ENCODE results near the gene FGD5.

The FGD5 gene

DNA sequence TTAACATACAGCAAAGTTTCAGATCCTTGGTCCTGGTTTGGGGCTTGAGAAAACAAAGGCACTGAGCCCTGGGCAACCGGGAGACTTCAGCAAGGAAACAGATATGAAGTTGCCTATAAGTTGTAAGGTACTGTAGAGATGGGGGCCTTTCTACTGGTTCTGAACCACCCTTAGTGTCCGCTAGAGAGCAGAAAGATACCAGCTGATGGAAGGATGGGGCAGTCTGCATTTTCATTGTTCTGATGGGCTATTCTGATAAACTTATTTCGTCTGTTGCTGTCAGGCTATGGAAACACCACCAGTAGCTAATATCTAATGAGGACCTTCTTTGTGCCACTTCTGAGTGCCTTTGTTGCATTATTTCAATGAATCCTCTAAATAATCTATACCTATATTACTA, 38.7 kb downstream of the FGD5 start:
- no peak for DNase-seq

DNA sequence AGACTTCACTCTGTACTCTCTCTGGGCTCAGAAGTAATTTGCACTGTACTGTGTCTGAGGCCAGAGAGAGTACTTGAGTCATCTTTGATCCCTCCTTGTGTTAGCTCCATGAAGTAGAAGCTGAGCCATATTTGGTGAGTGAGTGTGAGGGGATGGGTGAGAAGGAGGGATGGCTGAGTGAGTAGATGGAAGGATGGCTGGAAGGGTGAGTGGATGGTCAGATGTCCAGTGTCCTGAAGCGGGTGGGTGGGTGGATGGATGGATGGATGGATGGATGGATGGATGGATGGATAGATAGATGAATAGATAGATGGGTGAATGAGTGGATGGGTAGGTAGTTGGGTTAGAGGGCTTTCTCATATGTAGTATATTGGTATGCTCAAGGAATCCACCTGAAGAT, 39.3 kb downstream of the FGD5 start:
- no peak for DNase-seq

- DNase-seq = no peak
Measured at GRCh38 chr3:14859880-14860279, 41.1 kb downstream of the FGD5 start.

GRCh38 chr3:14861031-14861430, 42.3 kb downstream of the FGD5 start:
- no peak for DNase-seq

DNA sequence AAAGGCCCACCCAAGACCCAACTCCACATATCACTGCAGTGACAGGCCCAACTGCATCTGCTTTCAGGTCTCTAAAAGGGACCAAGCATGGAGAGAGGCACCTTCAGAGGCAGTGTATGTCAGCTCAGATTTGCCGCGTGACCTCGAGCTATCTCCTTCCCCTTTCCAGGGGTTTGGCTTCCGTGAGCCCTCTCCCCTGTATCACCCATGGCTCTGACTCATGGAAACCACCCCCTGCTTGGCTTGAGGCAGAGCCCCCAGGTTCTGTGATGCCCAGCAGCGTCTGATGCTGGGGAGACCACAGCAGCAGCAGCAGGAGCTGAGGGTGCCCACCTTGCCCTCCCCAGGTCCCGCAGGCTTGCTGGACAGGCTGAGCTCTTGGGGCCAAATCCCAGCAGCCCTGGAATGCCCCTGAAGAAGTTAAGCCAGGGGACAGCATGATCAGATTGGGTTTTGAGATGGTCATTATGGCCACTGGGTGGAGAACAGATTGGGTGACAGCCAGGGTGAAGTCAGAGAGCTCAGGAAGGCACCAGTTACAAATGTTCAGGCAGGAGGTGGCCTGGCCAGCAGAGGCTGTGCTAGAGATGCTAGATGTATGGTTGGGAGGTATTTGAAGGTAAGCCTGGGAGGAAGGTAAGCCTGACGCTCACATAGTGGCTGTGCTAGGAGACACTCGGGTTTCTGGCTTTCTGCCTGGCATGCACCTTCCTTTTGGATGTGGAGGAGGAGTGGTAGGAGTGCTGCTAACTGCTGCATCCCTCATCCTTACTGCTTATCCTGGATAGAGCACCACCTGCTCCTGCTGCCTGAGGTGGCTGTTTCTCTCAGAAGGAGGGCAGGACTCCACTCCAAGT, 42.9 kb downstream of the FGD5 start:
- no peak for DNase-seq

DNA sequence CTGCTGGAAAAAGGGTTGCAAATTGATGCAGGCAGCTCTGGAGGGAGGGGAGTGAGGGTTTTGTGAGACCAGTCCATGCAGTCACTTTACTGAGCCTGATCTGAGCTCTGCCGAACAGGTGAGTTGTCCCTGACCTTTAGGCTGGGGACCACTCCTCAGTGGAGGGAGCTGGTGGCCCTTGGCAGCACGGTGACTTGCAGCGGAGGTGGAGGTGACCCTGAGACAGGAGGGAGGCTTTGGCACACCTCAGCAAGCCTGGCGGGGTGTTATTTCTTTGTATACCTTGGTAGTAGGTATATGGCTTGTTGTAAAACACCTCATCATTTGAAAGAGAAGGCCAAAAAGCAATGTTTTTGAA, 43.5 kb downstream of the FGD5 start:
- no peak for DNase-seq

DNA sequence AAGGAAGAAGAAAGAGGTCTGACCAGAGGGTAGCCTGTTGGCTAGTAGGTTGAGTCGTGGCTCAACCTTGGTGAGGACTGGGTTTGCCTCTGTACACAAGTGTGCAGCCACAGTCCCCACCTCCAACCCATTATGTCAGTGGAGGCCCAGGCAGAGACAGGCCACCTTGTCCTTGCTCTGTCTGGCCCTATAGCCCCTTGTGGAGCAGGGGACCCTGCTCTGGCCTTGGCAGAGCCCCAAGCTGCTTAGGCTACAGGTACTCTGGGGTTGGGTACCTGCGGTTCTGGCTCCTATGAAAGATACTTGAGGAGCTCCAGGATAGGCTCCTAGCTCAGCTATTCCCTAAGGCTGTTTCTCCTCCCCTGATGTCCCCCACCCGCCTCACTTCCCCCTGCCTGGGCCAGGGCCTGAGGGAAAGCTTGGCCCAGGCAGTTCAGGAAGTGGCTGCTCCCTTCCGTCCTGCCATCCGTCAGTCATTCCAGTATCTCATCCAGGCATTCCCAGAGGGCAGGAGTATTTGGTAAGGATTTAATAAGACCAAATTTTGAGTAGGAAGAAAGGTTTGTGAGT, 44.0 kb downstream of the FGD5 start:
- DNase-seq = no peak

DNA sequence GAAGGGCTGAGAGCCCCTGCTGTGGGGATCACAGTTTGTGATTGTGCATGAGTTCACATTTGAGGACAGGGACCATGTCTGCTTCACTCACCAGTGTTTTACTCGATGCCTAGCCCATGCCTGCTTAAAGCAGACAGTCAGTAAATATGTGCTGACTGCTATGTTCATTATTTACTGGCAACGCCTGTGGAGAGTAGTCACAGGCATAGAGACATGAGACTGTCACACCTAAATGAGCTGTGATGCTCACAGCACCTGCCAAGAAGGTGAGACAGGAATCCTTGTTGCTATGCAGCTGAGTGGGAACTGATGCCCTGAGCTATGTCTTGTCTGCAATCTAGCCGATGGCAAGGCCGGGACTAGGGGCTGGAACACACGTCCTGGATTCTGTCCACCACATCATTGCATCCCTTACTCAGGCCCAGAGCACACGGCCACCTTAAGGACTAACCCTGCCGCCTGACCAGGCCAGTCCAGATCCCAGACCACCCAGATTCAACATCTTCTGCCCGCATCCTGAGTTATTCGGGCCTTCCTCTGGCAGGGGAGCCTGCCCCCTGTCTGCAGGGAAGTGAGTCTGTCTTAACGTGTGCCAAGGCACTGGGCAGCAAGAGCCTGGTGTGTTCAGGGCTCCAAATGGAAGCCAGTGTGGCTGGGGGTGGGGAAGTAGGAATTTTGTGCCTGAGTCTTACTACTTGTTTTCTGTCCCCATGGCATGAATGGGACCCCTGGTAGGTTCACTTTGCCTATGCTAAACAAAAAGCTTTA, 44.8 kb downstream of the FGD5 start:
- no peak for DNase-seq

DNA sequence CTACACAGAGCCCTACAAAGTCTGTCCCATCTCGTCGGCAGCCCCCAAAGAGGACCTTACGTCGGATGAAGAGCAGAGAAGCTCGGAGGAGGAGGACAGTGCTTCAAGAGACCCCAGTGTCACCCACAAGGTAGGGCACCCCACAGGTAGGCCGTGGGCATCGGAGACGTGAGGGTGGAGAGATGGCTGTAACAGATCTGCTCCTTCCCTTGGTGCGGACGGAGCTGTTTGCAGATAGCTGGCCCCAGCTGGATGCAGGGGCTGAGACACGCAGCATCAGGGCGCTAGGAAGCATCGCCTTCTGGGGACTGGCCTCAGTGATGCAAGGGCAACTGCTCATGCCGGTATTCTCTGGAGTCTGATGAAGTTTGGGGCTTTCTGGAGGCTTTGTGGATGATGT, 45.4 kb downstream of the FGD5 start:
- no peak for DNase-seq

- DNase-seq = no peak
Measured at GRCh38 chr3:14866627-14867026, 47.9 kb downstream of the FGD5 start.

GRCh38 chr3:14867936-14868570, 49.3 kb downstream of the FGD5 start:
- DNase-seq = no peak

DNA sequence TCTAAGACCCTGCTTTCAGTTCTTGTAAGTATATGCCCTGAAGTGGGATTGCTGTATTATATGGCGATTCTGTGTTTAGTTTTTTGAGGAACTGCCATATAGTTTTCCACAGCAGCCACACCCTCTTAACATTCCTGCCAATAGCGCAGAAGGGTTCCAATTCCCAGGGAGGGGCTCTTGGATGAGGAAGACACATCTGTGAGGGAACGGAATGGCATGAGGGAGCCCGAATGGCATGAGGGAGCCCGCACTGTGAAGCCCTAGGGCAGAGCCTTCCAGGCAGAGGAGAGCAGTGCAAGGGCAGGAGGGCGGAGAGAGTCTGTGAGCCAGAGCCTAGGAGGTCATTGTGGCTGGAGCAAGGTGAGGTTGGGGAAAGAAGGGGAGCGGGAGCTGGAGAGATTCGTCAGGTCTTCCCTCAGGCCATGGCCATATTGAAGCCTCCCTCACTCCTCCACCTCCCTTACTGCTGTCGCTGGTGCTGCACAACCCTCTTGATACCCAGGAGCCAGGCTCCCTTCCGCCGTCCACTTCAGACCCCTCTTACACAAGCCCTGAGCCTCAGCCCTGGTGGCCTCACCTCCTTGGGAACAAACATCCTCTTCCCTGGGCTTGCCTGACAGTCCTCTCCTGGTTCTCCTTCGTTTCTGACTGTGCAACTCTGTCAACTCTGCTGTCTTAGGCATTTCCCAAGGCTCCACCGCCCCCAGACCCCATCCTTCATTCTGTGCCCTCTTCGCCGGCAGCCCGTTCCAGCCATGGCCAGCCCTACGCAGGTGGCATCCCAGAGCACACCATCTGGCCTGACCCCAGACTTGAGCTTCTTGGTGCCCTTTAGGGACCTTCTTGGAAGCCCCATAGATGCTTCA, 51.4 kb downstream of the FGD5 start:
- DNase-seq = no peak

DNA sequence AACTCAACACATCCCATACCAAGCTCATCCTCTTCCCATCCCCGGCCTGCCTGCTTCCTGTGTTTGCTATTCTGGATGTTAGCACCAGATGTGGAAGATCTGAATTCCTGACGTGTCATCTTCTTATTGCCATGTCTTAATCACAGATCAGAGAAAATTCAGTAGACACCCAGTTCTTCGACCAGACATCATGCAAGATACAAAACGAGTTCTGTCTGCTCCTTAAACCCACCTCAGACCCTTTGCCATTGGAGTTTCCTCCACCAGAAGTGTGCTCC, 52.0 kb downstream of the FGD5 start:
- no peak for DNase-seq

DNA sequence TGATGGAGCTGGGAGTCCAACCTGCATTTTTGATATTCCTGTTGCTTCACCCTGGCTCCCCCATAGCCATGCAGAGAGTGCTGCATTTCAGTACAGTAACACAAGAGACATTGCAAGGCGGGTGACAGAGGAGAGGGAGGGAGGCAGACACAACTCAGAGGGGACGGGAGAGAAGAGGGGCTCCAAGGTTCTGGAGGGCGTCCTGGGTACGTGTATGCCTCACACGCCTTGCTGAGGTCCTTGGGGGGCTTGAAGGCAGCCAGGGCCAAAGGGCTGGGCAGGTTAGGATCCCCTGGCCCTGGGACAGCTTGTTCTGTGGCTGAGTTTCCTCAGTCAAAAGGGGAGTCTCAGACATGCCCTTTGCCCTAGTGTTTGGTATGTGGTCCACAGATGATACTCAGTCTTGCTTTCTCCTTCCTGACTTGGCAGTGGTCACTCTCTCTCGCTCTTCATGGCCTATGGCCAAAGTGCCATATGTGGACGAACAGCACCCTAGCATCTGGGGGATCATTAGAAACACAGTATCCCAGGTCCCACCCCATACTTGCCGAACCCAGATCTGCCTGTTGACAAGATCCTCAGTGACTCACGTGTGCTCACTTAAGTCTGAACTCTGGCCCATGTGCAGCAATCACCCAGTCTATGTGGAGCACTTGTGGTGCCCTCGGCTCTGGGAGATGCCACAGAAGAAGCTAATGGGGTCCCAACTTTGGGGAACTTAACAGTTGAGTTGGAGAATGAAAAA, 52.9 kb downstream of the FGD5 start:
- DNase-seq = no peak

DNA sequence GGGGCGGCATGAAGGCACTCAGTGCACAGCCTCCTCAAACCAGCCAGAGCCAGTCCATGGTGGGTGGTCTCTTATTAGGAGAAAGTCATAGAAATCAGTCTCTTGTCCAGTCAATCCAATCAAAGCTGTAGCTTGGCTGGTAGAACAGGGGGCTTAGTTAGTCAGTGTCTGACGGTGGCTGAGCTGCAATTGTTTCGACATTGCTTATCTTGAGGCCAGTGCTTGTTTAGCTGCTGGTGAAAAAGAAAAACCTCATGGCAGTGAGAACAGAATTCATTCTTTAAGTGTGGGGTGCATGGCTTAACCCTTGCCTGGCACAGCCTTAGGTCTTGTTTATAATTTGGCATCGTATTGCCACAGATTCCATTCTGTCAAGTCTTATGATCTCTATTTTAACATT, 53.9 kb downstream of the FGD5 start:
- no peak for DNase-seq

DNA sequence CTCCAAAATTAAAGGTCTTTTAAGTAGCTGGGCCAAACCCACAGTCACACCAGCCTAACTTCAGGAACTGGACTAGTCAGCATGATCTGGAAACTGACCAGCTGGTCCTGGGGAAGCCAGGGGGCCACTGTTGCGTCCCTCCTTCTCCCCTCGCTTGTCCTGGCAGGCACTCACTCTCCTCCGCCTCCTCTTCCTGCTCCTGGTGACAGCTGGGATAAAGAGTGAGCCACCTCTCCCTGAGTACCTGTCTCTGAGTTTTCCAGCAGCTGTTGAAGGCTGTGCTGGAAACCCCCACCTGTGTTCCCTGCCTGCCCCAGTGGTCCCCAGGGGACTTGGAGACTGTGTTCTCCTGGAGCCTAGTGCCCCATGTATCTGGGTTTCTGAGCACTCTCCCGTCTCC, 56.0 kb downstream of the FGD5 start:
- DNase-seq = no peak

GRCh38 chr3:14875411-14876175, 56.8 kb downstream of the FGD5 start:
- DNase-seq = no peak

DNA sequence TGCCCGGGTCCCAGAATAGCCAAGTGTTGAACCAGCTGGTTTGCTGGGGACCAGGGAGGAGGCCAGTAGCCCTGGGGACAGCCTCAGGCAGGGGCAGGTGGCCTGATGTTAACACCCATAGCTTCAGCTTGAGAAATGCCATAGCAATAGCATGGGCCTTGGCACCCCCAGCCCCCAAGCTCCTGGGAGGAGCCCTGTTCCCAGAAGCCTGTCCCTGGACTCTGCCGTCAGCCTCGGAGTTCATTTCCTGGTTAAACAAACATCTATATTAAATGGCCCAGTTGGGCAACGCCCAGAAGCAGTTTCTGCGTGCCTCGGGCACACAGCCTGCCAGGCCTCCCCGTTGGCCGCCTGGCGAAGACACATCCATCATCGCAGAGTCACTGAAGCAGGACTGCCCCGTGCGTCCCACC, 58.2 kb downstream of the FGD5 start:
- DNase-seq = no peak

- DNase-seq = no peak
Measured at GRCh38 chr3:14877469-14877868, 58.7 kb downstream of the FGD5 start.

DNA sequence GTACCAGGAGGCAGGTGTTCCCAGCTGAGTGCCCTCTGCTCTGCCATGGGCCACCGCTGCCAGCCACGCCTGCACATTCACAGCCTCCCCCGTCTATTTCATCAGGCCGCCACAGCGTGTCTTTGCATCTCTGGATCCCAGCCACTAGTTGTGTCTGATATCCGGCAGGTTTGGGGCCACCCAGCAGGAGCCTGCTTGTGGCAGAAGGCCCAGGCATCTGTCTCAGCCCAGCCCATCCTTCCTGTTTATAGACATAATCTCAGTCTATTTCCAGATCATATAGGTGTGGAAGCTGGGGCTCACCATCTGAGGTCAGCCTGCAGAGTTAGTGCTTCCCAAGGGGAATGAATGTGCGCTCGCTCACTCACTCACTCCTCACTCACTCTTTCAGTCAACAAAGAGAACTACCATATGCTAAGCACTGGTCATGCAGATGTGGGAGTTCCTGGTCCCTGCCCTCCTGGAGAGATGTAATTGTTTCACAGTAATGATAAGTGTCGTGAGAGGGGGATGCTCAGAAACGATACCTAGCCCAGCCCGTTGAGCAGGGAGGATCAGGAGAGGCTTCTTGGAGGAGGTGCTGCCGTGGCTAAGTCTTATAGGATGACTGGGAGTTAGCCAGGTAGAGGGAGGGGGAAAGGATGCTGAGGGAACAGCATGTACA, 60.6 kb downstream of the FGD5 start:
- no peak for DNase-seq

All from DMS79 treated with DMSO at 0.1 percent for 48 hours (cell line).